BLaER1 (cell line): Measurements from ENCODE around the gene MESD.
A peak's percentile ranks its signal among the peaks of the same experiment; 100 is the strongest.

Experiments
- H3K27ac ChIP-seq: shearing (Covaris generic); formaldehyde crosslinking; 2 replicates; pipeline ENCODE4 v1.8.1; 2022
- H3K27me3 ChIP-seq: shearing (Covaris generic); formaldehyde crosslinking; 2 replicates; pipeline ENCODE4 v1.8.1; 2022
- H3K36me3 ChIP-seq: shearing (Covaris generic); formaldehyde crosslinking; 2 replicates; pipeline ENCODE4 v1.8.1; 2022
- H3K4me1 ChIP-seq: shearing (Covaris generic); formaldehyde crosslinking; 2 replicates; pipeline ENCODE4 v1.8.1; 2022
- H3K4me2 ChIP-seq: shearing (Covaris generic); formaldehyde crosslinking; 2 replicates; pipeline ENCODE4 v1.8.1; 2022
- H3K4me3 ChIP-seq: shearing (Covaris generic); formaldehyde crosslinking; 2 replicates; pipeline ENCODE4 v1.8.1; 2022
- H3K9ac ChIP-seq: shearing (Covaris generic); formaldehyde crosslinking; 2 replicates; pipeline ENCODE4 v1.8.1; 2022
- H3K9me3 ChIP-seq: shearing (Covaris generic); formaldehyde crosslinking; 2 replicates; pipeline ENCODE4 v1.8.1; 2022
- H4K20me1 ChIP-seq: shearing (Covaris generic); formaldehyde crosslinking; 2 replicates; pipeline ENCODE4 v1.8.1; 2022
- Cebpa-rat ChIP-seq: shearing (Covaris generic); IDR thresholded peaks from 2 replicates; pipeline ENCODE4 v1.8.1; 2022

The MESD gene

GRCh38 chr15:81014446-81015093 lies 25.0 kb upstream of the MESD start:
- Histone ChIP-seq H3K9ac (no peak overlapping the region), H3K4me1 (peaks cover 14% of the 10 kb centered on the region), H4K20me1 (peaks cover 24% of the 10 kb centered on the region), H3K4me2 (peak overlapping the region; percentile 57), H3K4me3 (no peak overlapping the region), H3K27me3 (no peaks in the 10 kb centered on the region), H3K36me3 (0 out of 2 replicates have a peak, but pooled peaks cover 4% of the 10 kb centered on the region), H3K27ac (no peak overlapping the region), H3K9me3 (no peaks in the 10 kb centered on the region)
- no peak for TF ChIP-seq Cebpa-rat

GRCh38 chr15:81013396-81013929 lies 23.8 kb upstream of the MESD start:
- Histone ChIP-seq H3K9ac (no peak overlapping the region), H3K36me3 (peaks cover 11% of the 10 kb centered on the region; the same call in 1 of the 2 replicates), H3K4me3 (no peak overlapping the region), H3K4me1 (peaks cover 23% of the 10 kb centered on the region), H3K27ac (no peak overlapping the region), H3K27me3 (no peaks in the 10 kb centered on the region), H4K20me1 (peaks cover 35% of the 10 kb centered on the region), H3K9me3 (no peaks in the 10 kb centered on the region), H3K4me2 (no peak overlapping the region)
- no peak for TF ChIP-seq Cebpa-rat

GRCh38 chr15:81012588-81012987 lies 23.0 kb upstream of the MESD start:
- Histone ChIP-seq H3K4me3 (no peak overlapping the region), H3K27ac (no peak overlapping the region), H3K9me3 (no peaks in the 10 kb centered on the region), H3K9ac (no peak overlapping the region), H3K36me3 (peaks cover 11% of the 10 kb centered on the region; the same call in 1 of the 2 replicates), H3K4me2 (no peak overlapping the region), H3K4me1 (peaks cover 23% of the 10 kb centered on the region), H4K20me1 (peaks cover 44% of the 10 kb centered on the region), H3K27me3 (no peaks in the 10 kb centered on the region)
- no peak for TF ChIP-seq Cebpa-rat

GRCh38 chr15:81011593-81011992 lies 22.0 kb upstream of the MESD start:
- H3K4me1 ChIP-seq = peaks cover 32% of the 10 kb centered on the region
- no peaks in the 10 kb centered on the region for H3K9me3 ChIP-seq
- H3K9ac ChIP-seq = no peak overlapping the region
- no peaks in the 10 kb centered on the region for H3K27me3 ChIP-seq
- peaks cover 11% of the 10 kb centered on the region; the same call in 1 of the 2 replicates for H3K36me3 ChIP-seq
- H3K4me3 ChIP-seq = no peak overlapping the region
- peaks cover 54% of the 10 kb centered on the region for H4K20me1 ChIP-seq
- H3K27ac ChIP-seq = no peak overlapping the region
- TF ChIP-seq Cebpa-rat = no peak
- H3K4me2 ChIP-seq = no peak overlapping the region

- Histone ChIP-seq H3K4me3 (no peak overlapping the region), H3K9ac (no peak overlapping the region), H3K27ac (no peak overlapping the region), H4K20me1 (peaks cover 69% of the 10 kb centered on the region), H3K4me2 (no peak overlapping the region), H3K9me3 (no peaks in the 10 kb centered on the region), H3K4me1 (peaks cover 38% of the 10 kb centered on the region), H3K36me3 (peaks cover 11% of the 10 kb centered on the region; the same call in 1 of the 2 replicates), H3K27me3 (no peaks in the 10 kb centered on the region)
- no peak for TF ChIP-seq Cebpa-rat
Measured at GRCh38 chr15:81010086-81010485, 20.5 kb upstream of the MESD start.

GRCh38 chr15:81008312-81008711 lies 18.7 kb upstream of the MESD start:
- TF ChIP-seq Cebpa-rat = no peak
- H3K4me1 ChIP-seq = peaks cover 45% of the 10 kb centered on the region
- H3K36me3 ChIP-seq = peaks cover 21% of the 10 kb centered on the region
- H3K9ac ChIP-seq = no peak overlapping the region
- no peaks in the 10 kb centered on the region for H3K27me3 ChIP-seq
- no peaks in the 10 kb centered on the region for H3K9me3 ChIP-seq
- H3K27ac ChIP-seq = no peak overlapping the region
- H3K4me3 ChIP-seq = no peak overlapping the region
- peaks cover 81% of the 10 kb centered on the region for H4K20me1 ChIP-seq
- H3K4me2 ChIP-seq = no peak overlapping the region

- Histone ChIP-seq H3K4me2 (no peak overlapping the region), H3K27ac (no peak overlapping the region), H3K9me3 (no peaks in the 10 kb centered on the region), H3K4me3 (no peak overlapping the region), H3K9ac (no peak overlapping the region), H3K36me3 (peaks cover 29% of the 10 kb centered on the region), H4K20me1 (peaks cover 84% of the 10 kb centered on the region), H3K4me1 (peaks cover 53% of the 10 kb centered on the region), H3K27me3 (no peaks in the 10 kb centered on the region)
- TF ChIP-seq Cebpa-rat = no peak
Measured at GRCh38 chr15:81007428-81008064, 17.9 kb upstream of the MESD start.

GRCh38 chr15:81006124-81006523 lies 16.5 kb upstream of the MESD start:
- Histone ChIP-seq H3K27ac (no peak overlapping the region), H3K9me3 (no peaks in the 10 kb centered on the region), H3K4me1 (peaks cover 57% of the 10 kb centered on the region), H3K27me3 (no peaks in the 10 kb centered on the region), H3K36me3 (peaks cover 32% of the 10 kb centered on the region), H3K4me3 (no peak overlapping the region), H3K4me2 (no peak overlapping the region), H4K20me1 (peaks cover 83% of the 10 kb centered on the region), H3K9ac (no peak overlapping the region)
- no peak for TF ChIP-seq Cebpa-rat

GRCh38 chr15:81003097-81003350 lies 13.4 kb upstream of the MESD start:
- no peaks in the 10 kb centered on the region for H3K27me3 ChIP-seq
- peak overlapping the region; percentile 85 for H3K4me2 ChIP-seq
- H3K9me3 ChIP-seq = no peaks in the 10 kb centered on the region
- peak overlapping the region; percentile 97; the same call in 1 of the 2 replicates for H3K9ac ChIP-seq
- H3K4me1 ChIP-seq = peaks cover 63% of the 10 kb centered on the region
- H3K4me3 ChIP-seq = peak overlapping the region; percentile 98
- no peak for TF ChIP-seq Cebpa-rat
- H4K20me1 ChIP-seq = peaks cover 63% of the 10 kb centered on the region
- peaks cover 21% of the 10 kb centered on the region for H3K36me3 ChIP-seq
- 0 out of 2 replicates have a peak overlapping the region, but pooled peaks have one; percentile 98 for H3K27ac ChIP-seq

- Histone ChIP-seq H3K4me3 (peak overlapping the region; percentile 98), H3K27me3 (no peaks in the 10 kb centered on the region), H3K36me3 (peaks cover 21% of the 10 kb centered on the region), H3K27ac (peak overlapping the region; percentile 98), H3K4me1 (peaks cover 63% of the 10 kb centered on the region), H3K9me3 (no peaks in the 10 kb centered on the region), H3K9ac (peak overlapping the region; percentile 97), H3K4me2 (peak overlapping the region; percentile 85), H4K20me1 (peaks cover 58% of the 10 kb centered on the region)
- no peak for TF ChIP-seq Cebpa-rat
Measured at GRCh38 chr15:81002331-81003096, 12.9 kb upstream of the MESD start.
